Calu3 (cell line): ENCODE measurements around the gene SCN9A. TPM values are rescaled to one million over a fixed set of nuclear protein-coding genes. Genes with fewer than 3 reads are reported as not detected.

Experiments
- BruUV-seq: library from RNA; stranded (reverse); fragments of 400-500 nt; replicated peaks from 2 replicates; lab custom pipeline; 2021; lab: Mats Ljungman, UMichigan
- CTCF ChIA-PET: fragments of 300-600 bp; sonication (Branson Sonifier 250); formaldehyde crosslinking; loops from one replicate; lab custom pipeline; 2022; ENCODE audit warnings: antibody characterized with exemption; lab: Charles Lee
- DNase-seq: peaks from one replicate; pipeline ENCODE4 v3.0.0; 2022
- H3K27ac Mint-ChIP-seq: one replicate; pipeline ENCODE4 v1.8.0; 2022; ENCODE audit warnings: mixed read lengths; ENCODE audit not compliant: unreplicated experiment
- H3K27me3 Mint-ChIP-seq: one replicate; pipeline ENCODE4 v1.8.0; 2022; ENCODE audit warnings: mixed read lengths; ENCODE audit not compliant: unreplicated experiment
- H3K36me3 Mint-ChIP-seq: one replicate; pipeline ENCODE4 v1.8.0; 2022; ENCODE audit warnings: mild to moderate bottlenecking, moderate library complexity, mixed read lengths; ENCODE audit not compliant: insufficient read depth, unreplicated experiment
- H3K4me1 Mint-ChIP-seq: one replicate; pipeline ENCODE4 v1.8.0; 2022; ENCODE audit warnings: mild to moderate bottlenecking, low read depth, mixed read lengths; ENCODE audit not compliant: unreplicated experiment
- H3K4me3 Mint-ChIP-seq: one replicate; pipeline ENCODE4 v1.8.0; 2022; ENCODE audit warnings: mild to moderate bottlenecking, low read depth, moderate library complexity, mixed read lengths; ENCODE audit not compliant: unreplicated experiment
- H3K9me3 Mint-ChIP-seq: one replicate; pipeline ENCODE4 v1.8.0; 2022; ENCODE audit warnings: low read depth, mixed read lengths; ENCODE audit not compliant: unreplicated experiment
- CTCF ChIP-seq: fragments of 200-600 bp; IDR thresholded peaks from one replicate; pipeline ENCODE4 v1.8.0; 2022; ENCODE audit warnings: antibody characterized with exemption; ENCODE audit not compliant: unreplicated experiment
- intact Hi-C: fragments of 100-400 bp; cut with micrococcal nuclease; formaldehyde crosslinking; loops from one replicate; pipeline ENCODE4 v1.10.0; 2022; ENCODE audit not compliant: unreplicated experiment
- total RNA-seq: library from RNA; stranded (reverse); gene quantifications from 2 replicates; pipeline ENCODE4 v1.2.3, GENCODE V29; 2022

Gene SCN9A
- total RNA-seq, 1 experiment from 2014 or later, result 8.5 TPM

GRCh38 chr2:166155589-166155988, 220.2 kb downstream of the SCN9A start:
- no peak overlapping the region for H3K27ac Mint-ChIP-seq
- no peaks in the 10 kb centered on the region for H3K4me1 Mint-ChIP-seq
- CTCF ChIA-PET, result interaction anchor here (0.6 kb wide), 1 partner anchor 16 kb away, joined by 7 read pairs; no protein-coding TSS in a partner anchor
- H3K36me3 Mint-ChIP-seq, result no peaks in the 10 kb centered on the region
- BruUV-seq, result no TSS peak
- H3K9me3 Mint-ChIP-seq, result no peaks in the 10 kb centered on the region
- H3K4me3 Mint-ChIP-seq, result no peak overlapping the region
- no peak for DNase-seq
- H3K27me3 Mint-ChIP-seq, result no peaks in the 10 kb centered on the region
- intact Hi-C loops, result no loop called here
- no peak for TF ChIP-seq CTCF

- Mint-ChIP-seq H3K27me3 (no peaks in the 10 kb centered on the region), H3K4me3 (no peak overlapping the region), H3K4me1 (no peaks in the 10 kb centered on the region), H3K36me3 (no peaks in the 10 kb centered on the region), H3K27ac (no peak overlapping the region), H3K9me3 (no peaks in the 10 kb centered on the region)
- no TSS peak for BruUV-seq
- TF ChIP-seq CTCF, result no peak
- CTCF ChIA-PET, result interaction anchor here (0.6 kb wide), 2 partner anchors 20 to 75 kb away, joined by 3 read pairs; no protein-coding TSS in a partner anchor
- intact Hi-C loops, result no loop called here
- DNase-seq, result no peak
Observed at GRCh38 chr2:166154685-166155338, 220.9 kb downstream of the SCN9A start.

- Mint-ChIP-seq H3K27ac (no peak overlapping the region), H3K36me3 (no peaks in the 10 kb centered on the region), H3K4me3 (no peak overlapping the region), H3K9me3 (no peaks in the 10 kb centered on the region), H3K4me1 (no peaks in the 10 kb centered on the region), H3K27me3 (no peaks in the 10 kb centered on the region)
- no peak for DNase-seq
- no TSS peak for BruUV-seq
- CTCF ChIA-PET, result no interaction called here
- TF ChIP-seq CTCF, result no peak
- intact Hi-C loops, result no loop called here
Observed at GRCh38 chr2:166152064-166152463, 223.7 kb downstream of the SCN9A start.

GRCh38 chr2:166148500-166149400, 227.0 kb downstream of the SCN9A start:
- H3K36me3 Mint-ChIP-seq, result no peaks in the 10 kb centered on the region
- DNase-seq, result no peak
- H3K9me3 Mint-ChIP-seq, result no peaks in the 10 kb centered on the region
- no peak overlapping the region for H3K4me3 Mint-ChIP-seq
- no peaks in the 10 kb centered on the region for H3K27me3 Mint-ChIP-seq
- H3K4me1 Mint-ChIP-seq, result no peaks in the 10 kb centered on the region
- intact Hi-C loops, result no loop called here
- H3K27ac Mint-ChIP-seq, result no peak overlapping the region
- BruUV-seq, result no TSS peak
- CTCF ChIA-PET, result no interaction called here
- TF ChIP-seq CTCF, result no peak
